H1 (cell line): ENCODE results near the gene SARNP. TPM values are rescaled to one million over a fixed set of nuclear protein-coding genes. Genes with fewer than 3 reads are reported as not detected.

Experiments used
- CTCF ChIA-PET: fragments of 300-600 bp; sonication (Branson Sonifier 250); formaldehyde crosslinking; loops from one replicate; lab custom pipeline; 2021; ENCODE audit not compliant: partially characterized antibody; lab: Charles Lee
- POLR2A ChIA-PET: fragments of 300-600 bp; sonication (Branson Sonifier 250); formaldehyde crosslinking; loops from one replicate; lab custom pipeline; 2021; ENCODE audit warnings: inconsistent platforms; ENCODE audit not compliant: partially characterized antibody; lab: Charles Lee
- DNase-seq, 2 experiments: peaks; one replicate each; pipeline versions ENCODE4 v3.0.0 to v3.0.0-alpha.2; 2010 to 2022; ENCODE audit warnings: low spot score in 2 of 2, low read depth in 1 of 2, mixed read lengths in 1 of 2
- FAIRE-seq: peaks from 2 replicates; lab custom pipeline; 2011; peaks lifted over from hg19 to GRCh38; lab: Jason Lieb, UNC
- H2AFZ ChIP-seq: 2 replicates; pipeline ENCODE4 v1.8.1; 2012; ENCODE audit warnings: low read length, inconsistent platforms
- H2AK5ac ChIP-seq: 2 replicates; pipeline ENCODE4 v1.6.1; 2013; ENCODE audit warnings: low read depth, low read length
- H2BK120ac ChIP-seq: replicated peaks from 2 replicates; pipeline ENCODE3; 2013; ENCODE audit warnings: low read depth, low read length, inconsistent platforms
- H2BK12ac ChIP-seq: 2 replicates; pipeline ENCODE4 v1.6.1; 2013; ENCODE audit warnings: low read depth, low read length
- H2BK15ac ChIP-seq: 2 replicates; pipeline ENCODE4 v1.6.1; 2013; ENCODE audit warnings: low read length
- H2BK20ac ChIP-seq: 2 replicates; pipeline ENCODE4 v1.6.1; 2013; ENCODE audit warnings: low read length
- H2BK5ac ChIP-seq: 2 replicates; pipeline ENCODE4 v1.6.1; 2013; ENCODE audit warnings: low read depth, low read length
- H3K14ac ChIP-seq: 2 replicates; pipeline ENCODE4 v1.6.1; 2013; ENCODE audit warnings: inconsistent platforms; ENCODE audit not compliant: insufficient read length
- H3K18ac ChIP-seq: 2 replicates; pipeline ENCODE4 v1.6.1; 2013; ENCODE audit warnings: low read length; ENCODE audit errors: extremely low read depth
- H3K23ac ChIP-seq: 2 replicates; pipeline ENCODE4 v1.6.1; 2013; ENCODE audit warnings: inconsistent platforms; ENCODE audit not compliant: insufficient read length
- H3K23me2 ChIP-seq: 2 replicates; pipeline ENCODE4 v1.6.1; 2013; ENCODE audit warnings: low read depth, low read length
- H3K27ac ChIP-seq: 2 replicates; pipeline ENCODE4 v1.6.1; 2011; ENCODE audit warnings: low read depth, low read length, inconsistent platforms
- H3K27me3 ChIP-seq, 4 experiments: replicated peaks in 1 of 4; 1 replicate in 1 of 4; 2 replicates in 3 of 4; pipeline versions ENCODE4 v1.6.1 to v1.8.1; 2011 to 2013; ENCODE audit warnings: low read length in 3 of 4, mild to moderate bottlenecking in 3 of 4, inconsistent platforms in 2 of 4, mixed read lengths in 2 of 4, moderate library complexity in 1 of 4; ENCODE audit not compliant: control insufficient read depth in 3 of 4, insufficient read depth in 3 of 4; ENCODE audit errors: extremely low read depth in 1 of 4
- H3K36me3 ChIP-seq, 4 experiments: 2 replicates each; pipeline versions ENCODE4 v1.6.1 to v1.8.1; 2011 to 2013; ENCODE audit warnings: mild to moderate bottlenecking in 4 of 4, low read length in 3 of 4, moderate library complexity in 2 of 4, control low read depth in 1 of 4, inconsistent platforms in 1 of 4; ENCODE audit not compliant: insufficient read depth in 4 of 4, control insufficient read depth in 2 of 4
- H3K4ac ChIP-seq: replicated peaks from 2 replicates; pipeline ENCODE3; 2013; ENCODE audit warnings: low read length, low read depth, mixed read lengths, inconsistent platforms; ENCODE audit not compliant: insufficient read length
- H3K4me1 ChIP-seq, 4 experiments: replicated peaks in 1 of 4; 1 replicate in 1 of 4; 2 replicates in 3 of 4; pipeline versions ENCODE4 v1.6.1 to v1.8.1; 2011 to 2013; ENCODE audit warnings: low read length in 3 of 4, inconsistent platforms in 2 of 4, mixed read lengths in 1 of 4; ENCODE audit not compliant: insufficient read depth in 4 of 4, control insufficient read depth in 3 of 4
- H3K4me2 ChIP-seq, 2 experiments: 2 replicates each; pipeline versions ENCODE4 v1.6.1 to v1.8.1; 2011 to 2013; ENCODE audit warnings: low read depth in 2 of 2, low read length in 2 of 2, control low read depth in 1 of 2, inconsistent platforms in 1 of 2, mild to moderate bottlenecking in 1 of 2; ENCODE audit not compliant: insufficient read depth in 1 of 2
- H3K4me3 ChIP-seq, 4 experiments: fragments of 200-600, 300-600 bp in 1 of 4; sonication (generic), shearing (Covaris generic), sonication (Bioruptor Twin) in 1 of 4; 2 replicates each; pipeline versions ENCODE4 v1.5.1 to v1.8.1; 2011 to 2016; ENCODE audit warnings: low read length in 4 of 4, low read depth in 3 of 4, control low read depth in 2 of 4, inconsistent platforms in 2 of 4, mild to moderate bottlenecking in 2 of 4, mixed read lengths in 1 of 4, moderate library complexity in 1 of 4; ENCODE audit not compliant: insufficient read depth in 2 of 4; ENCODE audit errors: extremely low read depth in 1 of 4
- H3K56ac ChIP-seq: replicated peaks from 2 replicates; pipeline ENCODE3; 2013; ENCODE audit warnings: low read depth, mild to moderate bottlenecking, mixed read lengths, low read length, inconsistent platforms; ENCODE audit not compliant: insufficient read length
- H3K79me1 ChIP-seq: 2 replicates; pipeline ENCODE4 v1.6.1; 2013; ENCODE audit warnings: low read depth, low read length, control low read depth
- H3K79me2 ChIP-seq, 2 experiments: 2 replicates each; pipeline versions ENCODE4 v1.6.1 to v1.8.1; 2012 to 2013; ENCODE audit warnings: low read length in 2 of 2, mild to moderate bottlenecking in 2 of 2, inconsistent platforms in 1 of 2; ENCODE audit not compliant: insufficient read depth in 2 of 2, control insufficient read depth in 1 of 2
- H3K9ac ChIP-seq, 4 experiments: replicated peaks in 1 of 4; 1 replicate in 1 of 4; 2 replicates in 3 of 4; pipeline versions ENCODE4 v1.6.1 to v1.8.1; 2011 to 2013; ENCODE audit warnings: low read depth in 3 of 4, low read length in 3 of 4, control low read depth in 2 of 4, mild to moderate bottlenecking in 2 of 4, moderate library complexity in 2 of 4, inconsistent platforms in 1 of 4; ENCODE audit errors: extremely low read depth in 1 of 4
- H3K9me3 ChIP-seq, 2 experiments: 2 replicates each; pipeline versions ENCODE4 v1.6.1 to v1.8.1; 2012 to 2013; ENCODE audit warnings: mild to moderate bottlenecking in 2 of 2, moderate library complexity in 2 of 2, control low read depth in 1 of 2, inconsistent platforms in 1 of 2, low read depth in 1 of 2, low read length in 1 of 2, mixed read lengths in 1 of 2; ENCODE audit not compliant: insufficient read depth in 2 of 2
- H4K20me1 ChIP-seq, 2 experiments: replicated peaks in 1 of 2; 2 replicates each; pipeline versions ENCODE3 to v1.8.1; 2011 to 2013; ENCODE audit warnings: inconsistent platforms in 2 of 2, low read length in 2 of 2, mild to moderate bottlenecking in 1 of 2; ENCODE audit not compliant: insufficient read depth in 2 of 2, control insufficient read depth in 1 of 2
- H4K5ac ChIP-seq: 2 replicates; pipeline ENCODE4 v1.6.1; 2013; ENCODE audit warnings: low read length, low read depth, mixed read lengths, inconsistent platforms; ENCODE audit not compliant: insufficient read length
- H4K8ac ChIP-seq: 2 replicates; pipeline ENCODE4 v1.8.0; 2013; ENCODE audit warnings: mild to moderate bottlenecking, moderate library complexity, low read length, inconsistent platforms; ENCODE audit not compliant: insufficient read depth; ENCODE audit errors: extremely low read depth
- H4K91ac ChIP-seq: replicated peaks from 2 replicates; pipeline ENCODE3; 2013; ENCODE audit warnings: low read length, mixed read lengths, inconsistent platforms; ENCODE audit not compliant: insufficient read length
- CBX8 ChIP-seq: fragments of 300-800, 300-1000 bp; sonication (generic); IDR thresholded peaks from 2 replicates; pipeline ENCODE4 v1.7.1; 2016; ENCODE audit warnings: low read depth, low read length, borderline replicate concordance
- FOSL1 ChIP-seq: IDR thresholded peaks from 2 replicates; pipeline ENCODE4 v1.6.1; 2011; ENCODE audit warnings: mild to moderate bottlenecking, low read depth, low read length, moderate library complexity; ENCODE audit not compliant: insufficient read depth
- JUND ChIP-seq: IDR thresholded peaks from 2 replicates; pipeline ENCODE4 v1.6.1; 2011; ENCODE audit warnings: mild to moderate bottlenecking, improper control_type of control experiment, low read length
- POU5F1 ChIP-seq: IDR thresholded peaks from 2 replicates; pipeline ENCODE4 v1.6.1; 2011; ENCODE audit warnings: low read depth, mild to moderate bottlenecking, low read length, moderate library complexity
- TAF1 ChIP-seq: IDR thresholded peaks from 2 replicates; pipeline ENCODE4 v1.6.1; 2011; ENCODE audit warnings: mild to moderate bottlenecking, low read depth, low read length
- polyA plus RNA-seq, 7 experiments: library from polyadenylated mRNA; depleted of rRNA in 3 of 7; stranded (reverse) in 5 of 7; unstranded in 2 of 7; fragments of >200 nt in 5 of 7; fragments of 200-250 nt in 2 of 7; gene quantifications; 1 replicate in 5 of 7; 2 replicates in 1 of 7; 4 replicates in 1 of 7; pipeline versions ENCODE4 v1.2.1 to v1.2.3, GENCODE V29; 2011 to 2013; ENCODE audit warnings: missing spikeins in 2 of 7, mixed read lengths in 2 of 7
- total RNA-seq: library from RNA; stranded (reverse); fragmentation: NEBNext Ultra II Directional; extraction: Animal tissue kit (Norgen Biotek cat#: 25700); gene quantifications from 2 replicates; pipeline ENCODE4 v1.2.1, GENCODE V29; 2021
- TF ChIP-seq, protein P1 (sequence below): IDR thresholded peaks from 2 replicates; pipeline ENCODE4 v1.6.1; 2012; ENCODE audit warnings: inconsistent platforms

Gene SARNP
- total and polyA plus RNA-seq, 2 of the 8 experiments (the other 6 are each of a cell fraction or from before 2014, with no cell fraction given), result 114 to 226 TPM

DNA sequence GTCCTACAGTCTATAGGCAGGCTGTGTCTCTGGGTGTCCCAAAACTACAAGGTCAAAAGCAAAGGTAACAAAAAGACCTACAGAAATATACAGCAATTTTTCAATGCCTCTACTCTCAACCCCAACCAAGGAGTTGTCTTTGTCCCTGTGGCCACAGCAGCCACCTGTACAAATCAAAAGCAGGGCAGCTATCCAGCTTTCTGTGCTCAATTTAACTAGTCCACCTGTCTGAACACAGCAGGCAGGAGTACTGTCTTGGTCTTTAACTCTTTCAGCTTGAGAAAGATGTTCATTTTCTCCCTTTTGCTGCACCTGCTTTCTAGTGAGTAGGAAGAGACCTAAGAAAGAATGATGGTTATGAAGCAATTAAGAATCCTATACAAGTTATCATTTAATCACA lies 54.9 kb downstream of the SARNP start:
- no peak overlapping the region for H2AFZ ChIP-seq
- ChIA-PET POLR2A (interaction anchor here (2.3 to 46.5 kb wide), 2 partner anchors 9 to 19 kb away, joined by 8 to 809 read pairs; partner anchors contain the start of genes CD63 and GDF11), CTCF (interaction anchor here (0.6 to 1.7 kb wide), 3 partner anchors 9 to 341 kb away, joined by 3 to 8 read pairs (median 5); no protein-coding TSS in a partner anchor)
- no peaks in the 10 kb centered on the region for H3K23me2 ChIP-seq
- H3K27ac ChIP-seq, result no peak overlapping the region
- H2AK5ac ChIP-seq, result no peak overlapping the region
- H3K9me3 ChIP-seq, result no peaks in the 10 kb centered on the region
- H4K91ac ChIP-seq, result no peak overlapping the region
- H3K56ac ChIP-seq, result no peak overlapping the region
- no peaks in the 10 kb centered on the region for H3K27me3 ChIP-seq
- H3K4me2 ChIP-seq, result no peak overlapping the region
- no peak overlapping the region for H3K14ac ChIP-seq
- H2BK5ac ChIP-seq, result no peak overlapping the region
- no peak overlapping the region for H2BK12ac ChIP-seq
- DNase-seq (no peak), FAIRE-seq (no peak)
- H3K4me3 ChIP-seq, result no peak overlapping the region
- H3K4ac ChIP-seq, result no peak overlapping the region
- no peaks in the 10 kb centered on the region for H3K4me1 ChIP-seq
- no peak overlapping the region for H2BK15ac ChIP-seq
- H2BK20ac ChIP-seq, result no peak overlapping the region
- H3K36me3 ChIP-seq, result peaks cover 9 to 38% (median 20%) of the 10 kb centered on the region in 4 experiments; a peak in 6 of 8 replicates
- no peak overlapping the region for H4K5ac ChIP-seq
- H3K18ac ChIP-seq, result no peak overlapping the region
- no peak overlapping the region for H3K9ac ChIP-seq
- H4K20me1 ChIP-seq, result peaks cover 0 to 6% of the 10 kb centered on the region in 2 experiments
- H2BK120ac ChIP-seq, result no peak overlapping the region
- no peaks in the 10 kb centered on the region for H3K79me2 ChIP-seq
- no peak overlapping the region for H4K8ac ChIP-seq
- peaks cover 3% of the 10 kb centered on the region; the same call in 1 of the 2 replicates for H3K79me1 ChIP-seq
- H3K23ac ChIP-seq, result no peak overlapping the region
- TF ChIP-seq, protein P1, sequence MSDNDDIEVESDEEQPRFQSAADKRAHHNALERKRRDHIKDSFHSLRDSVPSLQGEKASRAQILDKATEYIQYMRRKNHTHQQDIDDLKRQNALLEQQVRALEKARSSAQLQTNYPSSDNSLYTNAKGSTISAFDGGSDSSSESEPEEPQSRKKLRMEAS, result no peak
- TF ChIP-seq POU5F1, result no peak
- TF ChIP-seq JUND, result no peak
- no peak for TF ChIP-seq CBX8
- no peak for TF ChIP-seq TAF1
- no peak for TF ChIP-seq FOSL1
